HEK293 (cell line): ENCODE measurements around the gene EML1.

Experiments
- CTCF ChIP-seq: fragments of 450-650 bp; formaldehyde crosslinking; IDR thresholded peaks from 2 replicates; pipeline ENCODE4 v1.5.1; 2016; ENCODE audit warnings: missing biosample characterization, missing genetic modification characterization
- HOXA7 ChIP-seq: sonication (generic); formaldehyde crosslinking; IDR thresholded peaks from 2 replicates; pipeline ENCODE4 v1.8.1; 2022; ENCODE audit warnings: missing genetic modification reagents, borderline replicate concordance
- HOXC10 ChIP-seq: sonication (generic); formaldehyde crosslinking; IDR thresholded peaks from 2 replicates; pipeline ENCODE4 v1.8.1; 2023; ENCODE audit warnings: mild to moderate bottlenecking, missing genetic modification reagents
- OVOL3 ChIP-seq: fragments of 450-650 bp; formaldehyde crosslinking; IDR thresholded peaks from 2 replicates; pipeline ENCODE4 v1.5.1; 2016; ENCODE audit warnings: missing biosample characterization, missing genetic modification characterization
- REST ChIP-seq: fragments of 450-650 bp; formaldehyde crosslinking; IDR thresholded peaks from 2 replicates; pipeline ENCODE4 v1.5.1; 2016; ENCODE audit warnings: missing biosample characterization, missing genetic modification characterization
- SALL2 ChIP-seq: fragments of 450-650 bp; formaldehyde crosslinking; IDR thresholded peaks from 2 replicates; pipeline ENCODE4 v1.5.0; 2017; ENCODE audit warnings: missing biosample characterization, mild to moderate bottlenecking, missing genetic modification characterization, borderline replicate concordance
- SP7 ChIP-seq: fragments of 450-650 bp; formaldehyde crosslinking; IDR thresholded peaks from 2 replicates; pipeline ENCODE4 v1.5.1; 2016; ENCODE audit warnings: missing biosample characterization, missing genetic modification characterization
- ZBTB49 ChIP-seq: fragments of 450-650 bp; formaldehyde crosslinking; IDR thresholded peaks from 2 replicates; pipeline ENCODE4 v1.5.1; 2016; ENCODE audit warnings: missing biosample characterization, missing genetic modification characterization, low read depth
- ZNF138 ChIP-seq: fragments of 450-650 bp; formaldehyde crosslinking; IDR thresholded peaks from 2 replicates; pipeline ENCODE4 v1.5.1; 2016; ENCODE audit warnings: missing biosample characterization, missing genetic modification characterization, borderline replicate concordance
- ZNF174 ChIP-seq: fragments of 450-650 bp; formaldehyde crosslinking; IDR thresholded peaks from 2 replicates; pipeline ENCODE4 v1.5.0; 2017; ENCODE audit warnings: missing biosample characterization, mild to moderate bottlenecking, missing genetic modification characterization
- ZNF521 ChIP-seq: fragments of 450-650 bp; formaldehyde crosslinking; IDR thresholded peaks from 2 replicates; pipeline ENCODE4 v1.5.1; 2017; ENCODE audit warnings: missing biosample characterization, mild to moderate bottlenecking, missing genetic modification characterization
- ZNF530 ChIP-seq: fragments of 450-650 bp; formaldehyde crosslinking; IDR thresholded peaks from 2 replicates; pipeline ENCODE4 v1.5.1; 2016; ENCODE audit warnings: low read depth, missing biosample characterization, missing genetic modification characterization
- ZNF670 ChIP-seq: fragments of 450-650 bp; formaldehyde crosslinking; IDR thresholded peaks from 2 replicates; pipeline ENCODE4 v1.5.1; 2016; ENCODE audit warnings: missing biosample characterization, missing genetic modification characterization, low read depth

- TF ChIP-seq CTCF (tag by site-specific recombination), result no peak
- TF ChIP-seq ZNF521 (tag by site-specific recombination), result no peak
- no peak for TF ChIP-seq OVOL3
- TF ChIP-seq HOXA7 (CRISPR knock-in tag), result no peak
- TF ChIP-seq SALL2, result no peak
- TF ChIP-seq ZNF670 (tag by site-specific recombination), result no peak
- TF ChIP-seq ZBTB49 (tag by site-specific recombination), result no peak
- no peak for TF ChIP-seq HOXC10 (CRISPR knock-in tag)
- TF ChIP-seq REST, result no peak
- no peak for TF ChIP-seq ZNF138 (tag by site-specific recombination)
- no peak for TF ChIP-seq ZNF174
- no peak for TF ChIP-seq ZNF530 (tag by site-specific recombination)
- TF ChIP-seq SP7 (tag by site-specific recombination), result no peak
Observed at GRCh38 chr14:99824776-99825175, 31.6 kb downstream of the EML1 start.
